HUES64 (cell line): ENCODE results near the gene GFRA4.
A peak's percentile ranks its signal among the peaks of the same experiment; 100 is the strongest.

Experiments used
- H3K27ac ChIP-seq: 2 replicates; pipeline ENCODE4 v1.7.0; 2013; ENCODE audit warnings: low read depth, low read length, inconsistent platforms
- H3K27me3 ChIP-seq: 2 replicates; pipeline ENCODE4 v1.6.1; 2013; ENCODE audit warnings: mild to moderate bottlenecking, low read length; ENCODE audit not compliant: insufficient read depth
- H3K36me3 ChIP-seq: 2 replicates; pipeline ENCODE4 v1.6.1; 2013; ENCODE audit warnings: mild to moderate bottlenecking, low read length; ENCODE audit not compliant: insufficient read depth
- H3K4me1 ChIP-seq: 2 replicates; pipeline ENCODE4 v1.6.1; 2013; ENCODE audit warnings: mild to moderate bottlenecking, low read length, moderate library complexity; ENCODE audit not compliant: insufficient read depth
- H3K4me3 ChIP-seq: 2 replicates; pipeline ENCODE4 v1.5.1; 2013; ENCODE audit warnings: mild to moderate bottlenecking, low read length, moderate library complexity
- H3K9ac ChIP-seq: 2 replicates; pipeline ENCODE4 v1.6.1; 2013; ENCODE audit warnings: mild to moderate bottlenecking, low read depth, low read length
- H3K9me3 ChIP-seq: 2 replicates; pipeline ENCODE4 v1.6.1; 2013; ENCODE audit warnings: low read depth, low read length; ENCODE audit not compliant: insufficient read depth
- WGBS: fragments of 150-250, 120-280 bp; methylation state at CpG from one replicate; pipeline ENCODE4 v1.1.7; 2013; ENCODE audit warnings: missing lambda C conversion rate; 5-methylcytosine and 5-hydroxymethylcytosine counted together

GFRA4 gene

DNA sequence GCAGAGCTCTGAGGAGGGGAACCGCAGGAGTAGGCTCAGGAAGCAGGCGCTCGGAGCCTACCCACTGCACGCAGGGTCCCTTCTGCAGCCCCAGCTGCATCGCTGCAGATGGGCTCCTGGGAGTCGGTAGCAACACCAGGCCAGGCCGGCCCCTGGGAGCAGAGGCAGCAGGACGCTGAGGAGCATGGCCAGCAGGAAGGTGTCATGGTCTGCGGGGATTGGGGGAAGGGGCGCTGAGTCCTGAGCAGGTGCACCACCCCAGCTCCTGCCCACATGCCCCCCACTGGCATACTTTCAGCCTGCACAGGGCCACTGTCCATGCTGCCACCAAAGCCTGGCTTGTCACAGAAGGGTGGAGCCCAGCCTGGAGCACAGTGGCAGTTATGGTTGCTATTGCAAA, 7.7 kb upstream of the GFRA4 start:
- peaks cover 16% of the 10 kb centered on the region for H3K27me3 ChIP-seq
- no peaks in the 10 kb centered on the region for H3K4me1 ChIP-seq
- no peak overlapping the region for H3K4me3 ChIP-seq
- no peak overlapping the region for H3K27ac ChIP-seq
- H3K36me3 ChIP-seq = no peaks in the 10 kb centered on the region
- WGBS = 89% methylated on average over 10 of the region's 10 CpGs
- no peak overlapping the region for H3K9ac ChIP-seq
- H3K9me3 ChIP-seq = no peaks in the 10 kb centered on the region

DNA sequence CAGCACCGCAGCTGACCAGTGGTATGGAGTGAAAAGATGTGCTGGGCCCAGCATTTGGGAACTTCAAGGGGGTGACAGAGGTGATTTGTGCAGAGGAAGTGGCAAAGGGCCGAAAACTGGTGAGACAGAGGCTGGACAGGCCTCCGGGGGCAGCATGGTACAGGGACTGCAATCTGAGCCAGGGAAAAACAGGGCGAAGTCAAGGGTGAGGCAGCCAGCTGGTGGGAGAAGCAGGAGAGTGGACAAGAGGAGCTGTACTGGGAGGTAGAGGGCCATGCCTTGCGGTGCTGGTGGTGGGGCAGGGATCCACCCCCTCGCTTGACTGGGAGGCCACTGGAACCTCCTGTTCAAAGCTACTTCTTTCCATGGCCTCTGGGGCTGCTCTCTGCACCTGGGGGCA, 7.3 kb upstream of the GFRA4 start:
- Histone ChIP-seq H3K4me1 (no peaks in the 10 kb centered on the region), H3K4me3 (no peak overlapping the region), H3K9ac (no peak overlapping the region), H3K36me3 (no peaks in the 10 kb centered on the region), H3K27me3 (peaks cover 16% of the 10 kb centered on the region), H3K9me3 (no peaks in the 10 kb centered on the region), H3K27ac (no peak overlapping the region)
- 77% methylated on average over 6 of the region's 6 CpGs for WGBS

GRCh38 chr20:3669710-3670367, 6.6 kb upstream of the GFRA4 start:
- Histone ChIP-seq H3K36me3 (no peaks in the 10 kb centered on the region), H3K4me3 (no peak overlapping the region), H3K27ac (no peak overlapping the region)

DNA sequence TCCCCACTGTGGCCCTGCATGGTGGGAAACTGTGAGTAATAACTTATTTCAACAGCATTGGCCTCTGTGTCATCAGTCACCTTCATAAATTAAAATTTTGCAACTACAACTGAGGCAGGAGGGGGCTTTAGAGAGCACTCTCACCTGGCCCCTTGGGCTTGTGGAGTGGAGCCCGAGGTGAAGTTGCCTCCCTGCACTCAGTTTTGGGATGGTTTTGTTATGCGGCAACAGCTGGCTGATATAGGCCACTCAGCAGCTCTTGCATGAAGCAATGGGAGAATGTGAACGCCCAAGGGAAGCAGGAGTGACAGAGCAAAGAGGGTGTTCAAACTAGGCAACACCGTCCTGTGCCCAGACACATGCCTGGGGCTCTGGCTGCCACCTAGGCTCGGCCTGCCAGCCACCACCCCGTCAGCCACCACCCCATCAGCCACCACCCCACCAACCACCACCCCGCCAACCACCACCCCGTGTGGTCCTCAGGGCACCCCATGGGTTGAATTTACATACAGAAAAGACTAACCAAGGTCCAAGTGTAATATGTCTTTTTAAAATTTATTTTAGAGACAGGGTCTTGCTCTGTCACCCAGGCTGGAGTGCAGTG, 4.3 kb upstream of the GFRA4 start:
- no peaks in the 10 kb centered on the region for H3K4me1 ChIP-seq
- no peak overlapping the region for H3K9ac ChIP-seq
- H3K9me3 ChIP-seq = no peaks in the 10 kb centered on the region
- no peaks in the 10 kb centered on the region for H3K36me3 ChIP-seq
- H3K4me3 ChIP-seq = no peak overlapping the region
- H3K27me3 ChIP-seq = peaks cover 20% of the 10 kb centered on the region
- no peak overlapping the region for H3K27ac ChIP-seq
- 87% methylated on average over 8 of the region's 8 CpGs for WGBS

More at GRCh38 chr20:3669710-3670367, 6.6 kb upstream of the GFRA4 start:
- H3K27me3 ChIP-seq = peaks cover 16% of the 10 kb centered on the region
- 85% methylated on average over 13 of the region's 13 CpGs for WGBS
- H3K9me3 ChIP-seq = no peaks in the 10 kb centered on the region
- no peak overlapping the region for H3K9ac ChIP-seq
- no peaks in the 10 kb centered on the region for H3K4me1 ChIP-seq

- no peak overlapping the region for H3K27ac ChIP-seq
- H3K36me3 ChIP-seq = no peaks in the 10 kb centered on the region
- H3K4me1 ChIP-seq = no peaks in the 10 kb centered on the region
- no peaks in the 10 kb centered on the region for H3K9me3 ChIP-seq
- no peak overlapping the region for H3K9ac ChIP-seq
- H3K4me3 ChIP-seq = no peak overlapping the region
- 91% methylated on average over 2 of the region's 2 CpGs for WGBS
- H3K27me3 ChIP-seq = peaks cover 46% of the 10 kb centered on the region
These were observed 659 bp upstream of the GFRA4 start for GRCh38 chr20:3663858-3664257.

GRCh38 chr20:3661814-3662665, 1.2 kb downstream of the GFRA4 start:
- H3K4me3 ChIP-seq = no peak overlapping the region
- H3K9me3 ChIP-seq = no peaks in the 10 kb centered on the region
- H3K9ac ChIP-seq = no peak overlapping the region
- WGBS = 77% methylated on average over 12 of the region's 12 CpGs
- no peaks in the 10 kb centered on the region for H3K36me3 ChIP-seq
- no peak overlapping the region for H3K27ac ChIP-seq
- H3K4me1 ChIP-seq = no peaks in the 10 kb centered on the region
- H3K27me3 ChIP-seq = peaks cover 46% of the 10 kb centered on the region

GRCh38 chr20:3661060-3661813, 2.0 kb downstream of the GFRA4 start:
- no peak overlapping the region for H3K27ac ChIP-seq
- H3K4me3 ChIP-seq = peak overlapping the region; percentile 36
- no peaks in the 10 kb centered on the region for H3K36me3 ChIP-seq
- no peaks in the 10 kb centered on the region for H3K4me1 ChIP-seq
- no peaks in the 10 kb centered on the region for H3K9me3 ChIP-seq
- 24% methylated on average over 60 of the region's 60 CpGs for WGBS
- H3K27me3 ChIP-seq = peaks cover 46% of the 10 kb centered on the region
- H3K9ac ChIP-seq = no peak overlapping the region

GRCh38 chr20:3660262-3661059, 2.7 kb downstream of the GFRA4 start:
- H3K9me3 ChIP-seq = no peaks in the 10 kb centered on the region
- peaks cover 46% of the 10 kb centered on the region for H3K27me3 ChIP-seq
- H3K4me3 ChIP-seq = peak overlapping the region; percentile 36
- H3K4me1 ChIP-seq = no peaks in the 10 kb centered on the region
- no peak overlapping the region for H3K27ac ChIP-seq
- WGBS = 14% methylated on average over 75 of the region's 75 CpGs
- no peaks in the 10 kb centered on the region for H3K36me3 ChIP-seq
- H3K9ac ChIP-seq = peak overlapping the region; percentile 23; the same call in 1 of the 2 replicates

DNA sequence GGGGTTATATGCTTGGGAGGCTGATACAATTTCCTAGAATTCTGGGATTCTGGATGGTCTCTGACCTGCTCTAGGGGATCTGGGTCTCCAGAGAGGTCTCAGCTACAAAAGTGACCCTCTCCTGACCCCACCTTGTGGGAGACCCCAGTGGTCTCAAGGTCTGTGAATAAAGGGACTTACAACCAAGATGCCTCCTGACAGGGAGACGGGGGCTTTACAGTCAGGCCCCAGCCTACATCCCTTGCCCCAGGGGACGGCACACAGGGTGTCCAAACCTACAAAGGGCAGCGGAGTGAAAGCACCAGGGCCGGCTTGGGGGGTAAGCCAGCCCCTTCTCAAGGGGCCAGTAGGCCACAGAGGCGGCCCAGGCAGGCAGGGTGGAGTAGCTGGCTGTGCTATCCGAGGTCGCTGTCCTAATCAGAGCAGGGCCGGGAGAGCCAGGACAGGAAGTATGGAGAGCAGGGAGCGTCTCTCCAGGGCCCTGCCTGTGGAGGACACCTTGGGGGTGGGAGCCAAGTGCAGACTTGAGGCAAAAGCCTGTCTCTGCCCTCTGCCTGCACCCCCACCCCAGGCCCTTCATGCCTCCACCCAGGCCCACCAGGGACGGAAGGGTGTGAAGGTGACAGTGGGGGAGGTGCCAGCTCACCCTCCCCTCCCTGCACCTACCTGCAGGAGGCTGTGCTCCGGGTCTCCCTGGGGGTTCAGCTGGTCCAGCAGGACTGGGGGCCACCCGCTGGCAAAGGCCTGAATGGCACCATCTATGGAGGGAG, 3.5 kb downstream of the GFRA4 start:
- WGBS = 72% methylated on average over 12 of the region's 12 CpGs
- Histone ChIP-seq H3K27me3 (peaks cover 46% of the 10 kb centered on the region), H3K27ac (no peak overlapping the region), H3K9me3 (no peaks in the 10 kb centered on the region), H3K36me3 (no peaks in the 10 kb centered on the region), H3K9ac (no peak overlapping the region), H3K4me1 (no peaks in the 10 kb centered on the region), H3K4me3 (no peak overlapping the region)
